Stimulated activated naive CD8-positive, alpha-beta T cell treated with anti-CD3 and anti-CD28 coated beads, Interleukin-15, amount 100 ng/mL, for 72 hours (primary cell): ENCODE data around the gene DPH5.
"Not testable (repeated sequence)": the region's sequence is repeated elsewhere in the genome, so short reads cannot be mapped to it uniquely, and the experiment has no call there.

Experiments
- ATAC-seq: fragments of 150-1000 bp; cut with Tn5 transposase; 2 replicates; pipeline ENCODE4 v1.10.0; 2021; ENCODE audit warnings: mild to moderate bottlenecking, moderate library complexity
- DNase-seq, 2 donors: peaks; one replicate each; pipeline ENCODE4 v3.0.0; 2021 to 2022
- H3K27ac Mint-ChIP-seq, 2 donors: one replicate each; pipeline ENCODE4 v1.8.0; 2022; ENCODE audit warnings: mild to moderate bottlenecking in 2 of 2, mixed read lengths in 2 of 2, moderate library complexity in 2 of 2
- H3K27me3 Mint-ChIP-seq: one replicate; pipeline ENCODE4 v1.8.0; 2022; ENCODE audit warnings: mixed read lengths
- H3K4me1 Mint-ChIP-seq: one replicate; pipeline ENCODE4 v1.8.0; 2022; ENCODE audit warnings: mild to moderate bottlenecking, mixed read lengths
- H3K4me3 Mint-ChIP-seq, 2 donors: one replicate each; pipeline ENCODE4 v1.8.0; 2022; ENCODE audit warnings: mild to moderate bottlenecking in 2 of 2, mixed read lengths in 2 of 2, moderate library complexity in 1 of 2
- H3K9me3 Mint-ChIP-seq, 2 donors: one replicate each; pipeline ENCODE4 v1.8.0; 2022; ENCODE audit warnings: mixed read lengths in 2 of 2

Gene DPH5, protein sequence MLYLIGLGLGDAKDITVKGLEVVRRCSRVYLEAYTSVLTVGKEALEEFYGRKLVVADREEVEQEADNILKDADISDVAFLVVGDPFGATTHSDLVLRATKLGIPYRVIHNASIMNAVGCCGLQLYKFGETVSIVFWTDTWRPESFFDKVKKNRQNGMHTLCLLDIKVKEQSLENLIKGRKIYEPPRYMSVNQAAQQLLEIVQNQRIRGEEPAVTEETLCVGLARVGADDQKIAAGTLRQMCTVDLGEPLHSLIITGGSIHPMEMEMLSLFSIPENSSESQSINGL

DNA sequence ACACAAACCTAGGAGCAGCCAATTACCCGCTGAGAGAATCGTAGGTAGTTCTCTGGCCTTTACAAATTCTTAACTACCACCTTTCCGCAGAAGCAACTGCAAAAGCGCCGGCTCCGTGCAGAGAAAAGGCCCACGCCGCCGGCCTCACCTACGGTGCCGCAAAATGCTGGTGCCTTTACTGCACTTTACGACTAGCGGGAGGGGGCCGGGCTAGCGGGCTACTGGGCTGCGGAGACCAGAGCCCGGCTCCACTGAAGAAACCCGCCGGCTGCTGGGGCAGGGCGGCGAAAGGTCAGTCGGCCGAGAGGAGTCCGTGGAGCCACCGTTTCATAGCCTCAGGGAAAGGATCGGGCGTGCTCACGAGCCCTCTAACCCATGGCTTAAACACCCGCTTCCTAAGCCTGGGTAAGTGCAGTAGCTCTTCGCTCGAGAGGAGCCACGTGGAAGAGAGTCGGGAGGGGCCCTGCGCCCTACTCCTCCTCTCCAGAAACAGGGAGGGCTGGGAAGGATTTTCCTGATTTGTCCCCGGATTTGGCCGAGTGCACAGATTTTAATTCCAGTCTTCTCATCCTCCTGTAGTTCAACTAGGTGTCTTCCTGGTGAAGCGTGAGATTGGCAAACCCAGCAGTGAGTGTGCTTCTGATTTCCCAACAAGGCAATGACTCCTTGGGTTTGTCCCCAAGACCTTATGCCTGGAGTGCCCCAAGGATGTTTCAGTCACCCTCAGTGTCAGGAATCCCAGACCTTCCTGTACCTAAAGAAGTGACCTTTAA is at the start of gene DPH5:
Gene DPH5, minus strand, starts transcription at position 128 of the 773 bp plus-strand sequence. CDS start 341 bp downstream, outside the sequence.
- ATAC-seq (peak; percentile 97), DNase-seq (peak; percentile 86 to 91)
- Mint-ChIP-seq H3K9me3 (peaks cover 0 to 5% of the 10 kb centered on the region in 2 donors), H3K27ac (peak within 1 kb of the TSS; percentile 92 to 99), H3K4me3 (peak within 1 kb of the TSS; percentile 85 to 87), H3K4me1 (peaks cover 65% of the 10 kb centered on the region), H3K27me3 (no peaks in the 10 kb centered on the region)

- no peak for ATAC-seq
- Mint-ChIP-seq H3K27ac (no peak overlapping the region), H3K27me3 (no peaks in the 10 kb centered on the region), H3K4me1 (peaks cover 43% of the 10 kb centered on the region), H3K9me3 (peaks cover 0 to 2% of the 10 kb centered on the region in 2 donors), H3K4me3 (no peak overlapping the region)
- no peak for DNase-seq
These were observed 48.3 kb upstream of the DPH5 start for GRCh38 chr1:101073836-101074235.

DNA sequence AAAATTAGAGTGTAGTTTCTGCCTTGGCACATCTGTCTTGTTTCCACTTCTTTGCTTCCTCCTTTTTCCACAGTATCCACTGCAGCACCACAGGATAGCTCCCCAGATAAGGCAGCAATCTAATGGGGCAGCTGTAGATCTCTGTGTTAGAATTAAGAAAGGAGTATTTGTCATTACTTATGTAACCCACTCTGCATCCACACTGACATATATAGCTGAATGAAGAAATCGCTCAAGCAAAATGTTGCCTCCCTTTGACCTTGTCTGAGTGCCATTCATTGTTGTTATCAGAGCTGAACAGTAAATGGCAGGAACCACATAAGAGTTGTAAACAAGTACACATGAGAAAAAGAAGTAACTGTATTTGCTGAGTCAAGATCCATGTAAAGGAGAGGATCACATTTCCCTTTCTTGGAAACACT is 45.9 kb upstream of the DPH5 start:
- H3K27me3 Mint-ChIP-seq = no peaks in the 10 kb centered on the region
- no peak for DNase-seq
- H3K27ac Mint-ChIP-seq = no peak overlapping the region
- no peak for ATAC-seq
- H3K4me1 Mint-ChIP-seq = peaks cover 38% of the 10 kb centered on the region
- no peaks in the 10 kb centered on the region for H3K9me3 Mint-ChIP-seq
- H3K4me3 Mint-ChIP-seq = no peak overlapping the region

DNA sequence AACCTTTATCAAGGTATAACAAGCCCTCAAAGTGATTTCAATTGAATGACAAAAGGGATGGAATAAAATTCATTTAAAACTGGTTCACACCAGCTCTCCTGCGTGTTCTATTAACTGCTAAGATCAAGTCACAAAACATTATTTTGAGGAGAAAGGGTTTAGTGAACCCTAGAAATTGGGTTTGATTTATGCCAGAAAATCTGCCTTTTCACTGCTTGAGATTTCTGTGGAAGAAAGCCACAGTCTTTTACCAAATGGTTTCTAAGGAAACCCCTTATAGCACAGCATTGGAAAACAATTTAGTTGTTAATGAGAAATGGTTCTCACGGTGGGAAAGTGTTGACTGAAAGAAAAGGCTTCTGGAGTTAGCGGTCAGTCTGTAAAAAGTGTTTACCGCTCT is 43.6 kb upstream of the DPH5 start:
- Mint-ChIP-seq H3K4me3 (no peak overlapping the region), H3K27ac (no peak overlapping the region), H3K4me1 (peaks cover 58% of the 10 kb centered on the region), H3K27me3 (no peaks in the 10 kb centered on the region), H3K9me3 (no peaks in the 10 kb centered on the region)
- no peak for DNase-seq
- ATAC-seq = no peak

- not testable (repeated sequence) for ATAC-seq
These were observed 41.4 kb upstream of the DPH5 start for GRCh38 chr1:101066937-101067335.

GRCh38 chr1:101066260-101066936 is 40.8 kb upstream of the DPH5 start:
- peak overlapping the region in 1 of 2 donors; percentile 1 for H3K4me3 Mint-ChIP-seq
- H3K27me3 Mint-ChIP-seq = no peaks in the 10 kb centered on the region
- no peaks in the 10 kb centered on the region for H3K9me3 Mint-ChIP-seq
- H3K4me1 Mint-ChIP-seq = peaks cover 51% of the 10 kb centered on the region
- DNase-seq (no peak), ATAC-seq (no peak)
- H3K27ac Mint-ChIP-seq = peak overlapping the region; percentile 4 to 59

More at GRCh38 chr1:101066937-101067335, 41.4 kb upstream of the DPH5 start:
- H3K27ac Mint-ChIP-seq, H3K4me3 Mint-ChIP-seq, H3K27me3 Mint-ChIP-seq, DNase-seq, H3K9me3 Mint-ChIP-seq: not testable (repeated sequence)
- H3K4me1 Mint-ChIP-seq = peaks cover 51% of the 10 kb centered on the region

- Mint-ChIP-seq H3K9me3 (no peaks in the 10 kb centered on the region), H3K4me1 (peaks cover 52% of the 10 kb centered on the region), H3K27me3 (no peaks in the 10 kb centered on the region), H3K4me3 (peak overlapping the region; percentile 44 to 72), H3K27ac (peak overlapping the region in 1 of 2 donors; percentile 88)
- DNase-seq (no peak), ATAC-seq (no peak)
These were observed 40.0 kb upstream of the DPH5 start for GRCh38 chr1:101065575-101065974.

GRCh38 chr1:101064697-101065096 is 39.1 kb upstream of the DPH5 start:
- no peaks in the 10 kb centered on the region for H3K9me3 Mint-ChIP-seq
- H3K4me1 Mint-ChIP-seq = peaks cover 51% of the 10 kb centered on the region
- no peaks in the 10 kb centered on the region for H3K27me3 Mint-ChIP-seq
- H3K27ac Mint-ChIP-seq = no peak overlapping the region
- DNase-seq (no peak), ATAC-seq (no peak)
- H3K4me3 Mint-ChIP-seq = no peak overlapping the region

DNA sequence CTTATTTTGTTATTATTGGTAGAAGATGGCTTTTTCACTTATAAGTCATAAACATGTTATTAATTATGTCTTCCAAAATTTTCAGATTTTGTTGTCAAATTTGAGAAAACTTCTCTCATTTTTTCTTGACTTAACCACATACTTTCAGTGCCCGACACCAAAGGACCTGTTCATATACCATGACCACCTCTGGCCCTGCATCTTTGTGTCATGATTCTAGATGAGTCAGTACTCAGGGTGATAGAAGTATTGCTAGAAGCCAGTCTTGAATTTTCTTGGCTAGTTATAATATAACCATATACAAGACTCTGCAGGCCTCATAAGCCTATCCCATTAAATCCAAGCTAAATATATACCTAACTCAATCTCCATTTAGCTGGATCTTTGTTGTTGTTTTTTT is 35.4 kb upstream of the DPH5 start:
- ATAC-seq = peak; percentile 66
- DNase-seq = no peak
- Mint-ChIP-seq H3K27ac (no peak overlapping the region), H3K27me3 (no peaks in the 10 kb centered on the region), H3K4me1 (peaks cover 40% of the 10 kb centered on the region), H3K4me3 (no peak overlapping the region), H3K9me3 (peaks cover 8 to 11% of the 10 kb centered on the region in 2 donors)

DNA sequence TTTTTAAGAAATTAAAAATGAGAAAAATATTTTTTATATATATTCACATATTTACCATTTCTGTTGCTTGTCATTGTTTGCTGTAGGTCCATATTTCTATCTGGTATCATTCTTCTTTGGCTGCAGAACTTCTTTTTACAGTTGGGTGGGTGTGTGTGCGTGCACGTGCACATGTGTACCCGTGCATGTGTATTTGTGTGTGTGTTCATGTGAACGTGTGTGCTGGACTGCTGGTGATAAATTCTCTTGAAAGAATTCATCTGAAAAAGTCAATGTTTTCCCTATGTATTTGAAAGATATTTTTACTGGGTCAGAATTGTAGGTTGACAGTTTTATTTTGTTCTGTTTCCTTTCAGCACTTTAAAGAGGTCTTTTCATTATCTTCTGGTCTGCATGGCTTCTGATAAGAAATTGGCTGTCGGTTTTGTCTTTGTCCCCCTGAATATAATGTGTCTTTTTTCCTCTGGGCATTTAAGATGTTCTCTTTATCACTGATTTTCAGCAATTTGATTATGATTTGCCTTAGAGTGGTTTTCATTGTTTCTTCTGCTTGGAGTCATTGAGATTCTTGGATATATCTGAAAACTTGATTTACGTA is 34.5 kb upstream of the DPH5 start:
- ATAC-seq (no peak), DNase-seq (no peak)
- H3K4me1 Mint-ChIP-seq = peaks cover 34% of the 10 kb centered on the region
- no peak overlapping the region for H3K4me3 Mint-ChIP-seq
- H3K27me3 Mint-ChIP-seq = no peaks in the 10 kb centered on the region
- peaks cover 8 to 11% of the 10 kb centered on the region in 2 donors for H3K9me3 Mint-ChIP-seq
- H3K27ac Mint-ChIP-seq = no peak overlapping the region

GRCh38 chr1:101055623-101056022 is 30.0 kb upstream of the DPH5 start:
- Mint-ChIP-seq H3K4me3 (no peak overlapping the region), H3K27me3 (no peaks in the 10 kb centered on the region), H3K9me3 (peaks cover 8 to 11% of the 10 kb centered on the region in 2 donors), H3K27ac (no peak overlapping the region), H3K4me1 (peaks cover 20% of the 10 kb centered on the region)
- ATAC-seq (no peak), DNase-seq (no peak)

- peak overlapping the region in 1 of 2 donors; percentile 23 for H3K4me3 Mint-ChIP-seq
- H3K9me3 Mint-ChIP-seq = no peaks in the 10 kb centered on the region
- H3K27ac Mint-ChIP-seq = no peak overlapping the region
- peak; percentile 93 for ATAC-seq
- no peaks in the 10 kb centered on the region for H3K27me3 Mint-ChIP-seq
- DNase-seq = no peak
- H3K4me1 Mint-ChIP-seq = peaks cover 27% of the 10 kb centered on the region
These were observed 26.4 kb upstream of the DPH5 start for GRCh38 chr1:101051688-101052638.

GRCh38 chr1:101050869-101051268 is 25.3 kb upstream of the DPH5 start:
- DNase-seq (no peak), ATAC-seq (no peak)
- Mint-ChIP-seq H3K9me3 (no peaks in the 10 kb centered on the region), H3K27ac (no peak overlapping the region), H3K27me3 (no peaks in the 10 kb centered on the region), H3K4me3 (no peak overlapping the region), H3K4me1 (peaks cover 27% of the 10 kb centered on the region)

DNA sequence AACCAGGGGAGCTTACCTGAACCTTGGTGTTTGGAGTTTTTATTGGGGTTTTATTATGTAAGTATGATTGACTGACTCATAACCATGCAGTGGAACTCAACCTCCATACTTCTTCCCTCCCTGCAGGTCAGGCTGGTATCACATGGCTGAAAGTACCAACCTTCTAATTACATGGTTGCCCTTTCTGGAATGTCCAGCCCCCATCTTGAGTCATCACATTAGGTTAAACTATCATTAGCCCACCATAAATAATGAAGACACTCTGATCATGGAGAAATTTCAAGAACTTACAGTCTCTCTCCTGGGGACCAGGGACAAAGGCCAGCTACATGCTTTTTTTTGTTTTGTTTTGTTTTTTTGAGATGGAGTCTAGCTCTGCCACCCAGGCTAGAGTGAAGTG is 19.2 kb upstream of the DPH5 start:
- Mint-ChIP-seq H3K27ac (no peak overlapping the region), H3K27me3 (no peaks in the 10 kb centered on the region), H3K9me3 (peaks cover 5 to 12% of the 10 kb centered on the region in 2 donors), H3K4me3 (no peak overlapping the region), H3K4me1 (peaks cover 9% of the 10 kb centered on the region)
- no peak for DNase-seq
- no peak for ATAC-seq
